Renal pelvis (tissue), 4 donors: ENCODE results near the gene ANKHD1. TPM values are rescaled to one million over a fixed set of nuclear protein-coding genes. Genes with fewer than 3 reads are reported as not detected.
"Not testable (repeated sequence)": the region's sequence is repeated elsewhere in the genome, so short reads cannot be mapped to it uniquely, and the experiment has no call there.

Experiments
- DNase-seq: peaks from one replicate; pipeline ENCODE4 v3.0.0-alpha.2; 2013
- polyA plus RNA-seq, 3 donors: library from polyadenylated mRNA; unstranded; fragments of 120-200 nt; gene quantifications; one replicate each; pipeline ENCODE4 v1.2.1, GENCODE V29; 2013; ENCODE audit not compliant: insufficient read length in 3 of 3

The ANKHD1 gene
- polyA plus RNA-seq, 3 donors, result 96.7 to 152 (median 126) TPM

- no peak for DNase-seq
Observed at GRCh38 chr5:140417235-140417634, 15.6 kb downstream of the ANKHD1 start.

- DNase-seq, result no peak
Observed at GRCh38 chr5:140418862-140419520, 17.4 kb downstream of the ANKHD1 start.

GRCh38 chr5:140420226-140420570 lies 18.6 kb downstream of the ANKHD1 start:
- no peak for DNase-seq

GRCh38 chr5:140420665-140421361 lies 19.2 kb downstream of the ANKHD1 start:
- no peak for DNase-seq

- DNase-seq, result not testable (repeated sequence)
Observed at GRCh38 chr5:140421375-140421774, 19.7 kb downstream of the ANKHD1 start.

- DNase-seq, result no peak
Observed at GRCh38 chr5:140423609-140424008, 22.0 kb downstream of the ANKHD1 start.

GRCh38 chr5:140424135-140424534 lies 22.5 kb downstream of the ANKHD1 start:
- DNase-seq, result no peak

- DNase-seq, result not testable (repeated sequence)
Observed at GRCh38 chr5:140427726-140428125, 26.1 kb downstream of the ANKHD1 start.

- DNase-seq, result no peak
Observed at GRCh38 chr5:140429724-140430123, 28.1 kb downstream of the ANKHD1 start.

- DNase-seq, result no peak
Observed at GRCh38 chr5:140432212-140432611, 30.6 kb downstream of the ANKHD1 start.

GRCh38 chr5:140432916-140433315 lies 31.3 kb downstream of the ANKHD1 start:
- no peak for DNase-seq

- DNase-seq, result not testable (repeated sequence)
Observed at GRCh38 chr5:140457368-140457767, 55.7 kb downstream of the ANKHD1 start.

- DNase-seq, result no peak
Observed at GRCh38 chr5:140466981-140467742, 65.5 kb downstream of the ANKHD1 start.

GRCh38 chr5:140468188-140468587 lies 66.6 kb downstream of the ANKHD1 start:
- DNase-seq, result no peak

- no peak for DNase-seq
Observed at GRCh38 chr5:140469259-140469658, 67.6 kb downstream of the ANKHD1 start.

- DNase-seq, result no peak
Observed at GRCh38 chr5:140480310-140481014, 78.8 kb downstream of the ANKHD1 start.

GRCh38 chr5:140481758-140482157 lies 80.1 kb downstream of the ANKHD1 start:
- DNase-seq, result no peak

GRCh38 chr5:140483055-140483454 lies 81.4 kb downstream of the ANKHD1 start:
- DNase-seq, result no peak

GRCh38 chr5:140488141-140488540 lies 86.5 kb downstream of the ANKHD1 start:
- DNase-seq, result not testable (repeated sequence)

- DNase-seq, result no peak
Observed at GRCh38 chr5:140488914-140489313, 87.3 kb downstream of the ANKHD1 start.

- no peak for DNase-seq
Observed at GRCh38 chr5:140497897-140498296, 96.3 kb downstream of the ANKHD1 start.

GRCh38 chr5:140498591-140498990 lies 97.0 kb downstream of the ANKHD1 start:
- DNase-seq, result no peak
